Activated B cell treated with CpG ODN at 0.5 μM for 24 hours (primary cell): ENCODE results near the gene TRIAP1. TPM values are rescaled to one million over a fixed set of nuclear protein-coding genes. Genes with fewer than 3 reads are reported as not detected.

ENCODE experiments used
- ATAC-seq: fragments of 200-7000 bp; cut with Tn5 transposase; one replicate; pipeline ENCODE4 v1.10.0; 2021; ENCODE audit warnings: low read depth, mild to moderate bottlenecking, moderate library complexity
- CTCF ChIA-PET: fragments of 350-600 bp; sonication (Branson Sonifier 250); formaldehyde crosslinking; loops from one replicate; lab custom pipeline; 2021; ENCODE audit warnings: antibody characterized with exemption; lab: Charles Lee
- POLR2A ChIA-PET: fragments of 350-600 bp; sonication (Branson Sonifier 250); formaldehyde crosslinking; loops from one replicate; lab custom pipeline; 2021; ENCODE audit warnings: antibody characterized with exemption; lab: Charles Lee
- DNase-seq: peaks from one replicate; pipeline ENCODE4 v3.0.0; 2022
- H3K27ac Mint-ChIP-seq: one replicate; pipeline ENCODE4 v1.8.0; 2020; ENCODE audit warnings: mixed read lengths
- H3K27me3 Mint-ChIP-seq: one replicate; pipeline ENCODE4 v1.8.0; 2021; ENCODE audit warnings: mixed read lengths
- H3K36me3 Mint-ChIP-seq: one replicate; pipeline ENCODE4 v1.8.0; 2021; ENCODE audit warnings: low read depth, mixed read lengths
- H3K4me1 Mint-ChIP-seq: one replicate; pipeline ENCODE4 v1.8.0; 2021; ENCODE audit warnings: mixed read lengths
- H3K4me3 Mint-ChIP-seq: one replicate; pipeline ENCODE4 v1.8.0; 2020; ENCODE audit warnings: mild to moderate bottlenecking, mixed read lengths
- H3K9me3 Mint-ChIP-seq: one replicate; pipeline ENCODE4 v1.8.0; 2020; ENCODE audit warnings: mixed read lengths
- intact Hi-C: fragments of 100-400 bp; cut with micrococcal nuclease; formaldehyde crosslinking; loops from one replicate; pipeline ENCODE4 v1.15.1; 2024
- total RNA-seq: library from RNA; stranded (reverse); gene quantifications from 2 replicates; pipeline ENCODE4 v1.2.3, GENCODE V29; 2022
- TF ChIP-seq, protein P1 (sequence below): fragments of 200-600 bp; IDR thresholded peaks from one replicate; pipeline ENCODE4 v1.8.0; 2022; ENCODE audit warnings: antibody characterized with exemption, mild to moderate bottlenecking

The TRIAP1 gene
- 18.2 and 18.6 TPM in 2 replicates for total RNA-seq

DNA sequence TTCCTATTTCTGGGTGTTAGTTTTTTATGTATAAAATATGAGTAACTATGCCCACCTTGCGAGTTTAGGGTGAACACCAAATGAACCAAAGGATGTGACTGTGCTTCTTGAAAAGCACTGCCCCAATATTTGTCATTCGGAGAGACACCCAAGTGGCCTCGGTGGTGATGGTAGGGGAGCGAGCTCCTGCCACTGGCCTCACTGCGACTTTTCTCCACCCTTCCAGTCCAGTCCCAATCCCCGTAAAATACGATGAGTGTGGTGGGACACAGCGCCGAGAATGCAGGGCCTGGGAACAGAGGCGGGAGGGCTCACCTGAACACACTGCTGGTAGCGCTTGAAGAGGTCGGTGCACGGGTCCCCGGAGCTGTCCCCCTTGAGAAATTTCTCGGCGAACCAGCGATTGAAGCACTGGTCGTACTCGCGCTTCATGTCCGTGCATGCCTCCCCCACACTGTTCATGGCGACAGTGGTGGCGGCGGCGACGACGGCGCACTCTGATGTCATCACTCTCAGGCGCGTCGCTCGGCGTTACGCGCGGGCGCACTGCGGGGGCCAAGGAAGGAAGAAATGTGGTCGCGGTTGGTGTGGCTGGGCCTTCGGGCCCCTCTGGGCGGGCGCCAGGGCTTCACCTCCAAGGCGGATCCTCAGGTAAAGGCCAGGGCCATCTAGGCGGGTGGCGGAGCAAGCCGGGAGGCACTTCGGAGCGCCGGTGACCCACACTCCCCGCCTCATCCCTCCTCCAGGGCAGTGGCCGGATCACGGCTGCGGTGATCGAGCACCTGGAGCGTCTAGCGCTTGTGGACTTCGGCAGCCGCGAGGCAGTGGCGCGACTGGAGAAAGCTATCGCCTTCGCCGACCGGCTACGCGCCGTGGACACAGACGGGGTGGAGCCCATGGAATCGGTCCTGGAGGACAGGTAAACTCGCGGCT, at the start of gene TRIAP1, which contains the start of gene GATC:
TSS of gene TRIAP1 (minus strand) at position 474 of the 933 bp plus-strand sequence. CDS start at position 462, 12 bp downstream.
TSS of gene GATC (plus strand) at position 534 of the 933 bp plus-strand sequence. CDS start at position 571, 37 bp downstream.
- TF ChIP-seq, protein P1, sequence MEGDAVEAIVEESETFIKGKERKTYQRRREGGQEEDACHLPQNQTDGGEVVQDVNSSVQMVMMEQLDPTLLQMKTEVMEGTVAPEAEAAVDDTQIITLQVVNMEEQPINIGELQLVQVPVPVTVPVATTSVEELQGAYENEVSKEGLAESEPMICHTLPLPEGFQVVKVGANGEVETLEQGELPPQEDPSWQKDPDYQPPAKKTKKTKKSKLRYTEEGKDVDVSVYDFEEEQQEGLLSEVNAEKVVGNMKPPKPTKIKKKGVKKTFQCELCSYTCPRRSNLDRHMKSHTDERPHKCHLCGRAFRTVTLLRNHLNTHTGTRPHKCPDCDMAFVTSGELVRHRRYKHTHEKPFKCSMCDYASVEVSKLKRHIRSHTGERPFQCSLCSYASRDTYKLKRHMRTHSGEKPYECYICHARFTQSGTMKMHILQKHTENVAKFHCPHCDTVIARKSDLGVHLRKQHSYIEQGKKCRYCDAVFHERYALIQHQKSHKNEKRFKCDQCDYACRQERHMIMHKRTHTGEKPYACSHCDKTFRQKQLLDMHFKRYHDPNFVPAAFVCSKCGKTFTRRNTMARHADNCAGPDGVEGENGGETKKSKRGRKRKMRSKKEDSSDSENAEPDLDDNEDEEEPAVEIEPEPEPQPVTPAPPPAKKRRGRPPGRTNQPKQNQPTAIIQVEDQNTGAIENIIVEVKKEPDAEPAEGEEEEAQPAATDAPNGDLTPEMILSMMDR: no peak
- ChIA-PET CTCF (no interaction called here), POLR2A (interaction anchor here (0.8 to 2.5 kb wide), 7 partner anchors 9 to 181 kb away, joined by 3 to 5 read pairs (median 4); partner anchors contain the start of genes COQ5, COX6A1, PXN and RNU4-1)
- peak; percentile 95 for ATAC-seq
- Mint-ChIP-seq H3K4me3 (peak within 1 kb of the TSS; percentile 96), H3K27ac (peak within 1 kb of the TSS; percentile 95), H3K4me1 (peaks cover 31% of the 10 kb centered on the region), H3K36me3 (peaks cover 50% of the 10 kb centered on the region), H3K27me3 (no peaks in the 10 kb centered on the region), H3K9me3 (no peaks in the 10 kb centered on the region)
- intact Hi-C loops: loop anchor here (1.0 to 2.0 kb wide), 4 partner anchors 8 to 570 kb away; partner anchors contain the start of genes C12orf43, COX6A1, DYNLL1 and SRSF9
- DNase-seq: peak; percentile 92

DNA sequence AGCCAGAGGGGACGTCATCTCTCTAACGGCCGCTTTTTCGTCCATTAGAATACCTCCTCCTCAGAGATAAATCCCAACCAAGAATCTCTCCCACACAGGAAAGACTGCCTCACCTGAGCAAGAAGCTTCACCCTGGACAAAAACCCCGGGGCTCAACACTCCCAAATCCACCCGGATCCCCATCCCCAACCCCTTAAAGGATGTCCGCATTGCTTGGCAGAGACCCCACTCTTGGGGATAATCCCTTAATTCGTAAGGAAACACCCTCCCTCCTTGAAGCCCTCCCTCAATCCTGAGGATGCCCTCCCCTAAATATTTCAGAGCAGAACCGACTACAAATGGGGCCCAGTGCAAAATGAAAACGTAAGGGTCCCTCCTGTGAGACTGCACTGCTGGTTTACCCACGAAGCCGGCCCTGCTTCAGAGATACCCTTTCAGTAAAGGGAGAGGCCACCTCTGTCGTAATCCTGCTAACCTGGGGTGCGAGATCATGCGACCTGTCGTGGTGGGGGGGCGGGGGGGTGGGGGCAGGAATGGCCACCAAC, 49.1 kb upstream of the TRIAP1 start:
- no peak for DNase-seq
- no peak for ATAC-seq
- POLR2A ChIA-PET: interaction anchor here (0.5 to 3.3 kb wide), 12 partner anchors 17 to 1187 kb away, joined by 3 to 54 read pairs (median 5); partner anchors contain the start of genes COQ5, RNU4-1, RNU4-2 and RPLP0

DNA sequence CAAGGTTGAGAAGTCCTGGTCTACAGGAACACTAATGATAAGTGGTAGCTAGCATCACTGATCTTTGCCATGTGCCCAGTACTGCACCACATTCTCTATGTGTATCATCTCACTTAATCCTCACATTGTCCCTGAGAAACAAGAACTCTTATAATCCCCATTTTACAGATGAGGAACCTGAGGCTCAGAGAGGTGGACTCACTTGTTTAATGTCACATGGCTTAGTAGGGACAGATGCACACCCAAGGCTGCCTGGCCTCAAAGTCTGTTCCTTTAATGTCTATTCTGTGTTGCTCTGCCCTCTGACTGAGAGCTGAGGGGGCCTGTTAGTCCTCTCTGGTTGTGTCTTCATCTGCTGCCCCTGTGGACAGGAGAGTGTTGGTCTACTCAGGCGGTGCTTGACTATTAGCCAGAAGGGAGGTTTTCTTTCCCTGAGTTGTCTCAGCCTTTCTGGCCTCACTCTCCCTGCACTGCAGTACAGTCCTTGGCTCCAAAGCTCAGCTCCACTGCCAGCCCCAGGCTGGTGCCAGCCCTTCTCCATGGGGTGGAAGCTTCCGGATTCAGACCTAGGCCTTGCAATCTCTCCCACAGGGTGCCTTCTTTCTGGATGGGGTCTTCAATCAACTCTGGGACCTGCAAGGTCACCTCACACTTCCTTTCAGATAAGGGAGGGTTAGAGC, 44.8 kb upstream of the TRIAP1 start:
- intact Hi-C loops: no loop called here
- Mint-ChIP-seq H3K4me1 (peaks cover 10% of the 10 kb centered on the region), H3K27ac (no peak overlapping the region), H3K4me3 (no peak overlapping the region), H3K27me3 (no peaks in the 10 kb centered on the region), H3K9me3 (no peaks in the 10 kb centered on the region), H3K36me3 (peaks cover 8% of the 10 kb centered on the region)
- TF ChIP-seq, protein P1: no peak
- CTCF ChIA-PET: no interaction called here
- ATAC-seq (no peak), DNase-seq (no peak)
- POLR2A ChIA-PET: interaction anchor here (0.9 kb wide), 1 partner anchor 290 kb away, joined by 3 read pairs; the partner anchor contains the start of gene RPLP0

More for the DNA sequence above, 49.1 kb upstream of the TRIAP1 start:
- peaks cover 43% of the 10 kb centered on the region for H3K36me3 Mint-ChIP-seq
- H3K4me1 Mint-ChIP-seq: peaks cover 29% of the 10 kb centered on the region
- no peaks in the 10 kb centered on the region for H3K9me3 Mint-ChIP-seq
- H3K27ac Mint-ChIP-seq: peak overlapping the region; percentile 91
- CTCF ChIA-PET: interaction anchor here (0.6 to 3.2 kb wide), 3 partner anchors 26 to 57 kb away, joined by 3 to 16 read pairs (median 7); partner anchors contain the start of genes COX6A1 and SRSF9
- TF ChIP-seq, protein P1: no peak
- no peaks in the 10 kb centered on the region for H3K27me3 Mint-ChIP-seq
- intact Hi-C loops: loop anchor here (1.0 kb wide), 1 partner anchor 26 kb away; the partner anchor contains the start of gene SRSF9
- H3K4me3 Mint-ChIP-seq: peak overlapping the region; percentile 96

DNA sequence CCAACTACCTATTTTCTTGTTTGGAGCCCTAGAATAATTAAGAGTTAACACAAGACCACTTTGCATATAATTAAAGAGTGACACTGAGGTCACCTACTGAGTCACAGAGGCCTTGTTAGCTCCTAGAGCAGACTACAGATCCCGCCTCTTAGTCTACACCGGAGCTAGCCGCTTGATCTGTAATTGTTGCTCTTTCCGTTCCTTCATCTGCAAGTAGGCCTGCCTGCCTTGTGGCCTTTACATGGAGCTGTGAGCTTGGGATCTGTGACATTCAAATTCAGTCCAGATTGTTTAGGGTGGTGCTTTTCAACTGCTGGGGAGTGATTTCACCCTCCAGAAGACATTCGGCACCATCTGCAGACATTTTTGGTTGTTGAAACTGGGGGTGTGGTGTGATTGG, 44.1 kb upstream of the TRIAP1 start:
- DNase-seq (no peak), ATAC-seq (no peak)
- Mint-ChIP-seq H3K4me3 (no peak overlapping the region), H3K36me3 (peaks cover 6% of the 10 kb centered on the region), H3K4me1 (peaks cover 6% of the 10 kb centered on the region), H3K27me3 (no peaks in the 10 kb centered on the region), H3K9me3 (no peaks in the 10 kb centered on the region), H3K27ac (no peak overlapping the region)
- intact Hi-C loops: no loop called here
- POLR2A ChIA-PET: interaction anchor here (0.9 kb wide), 1 partner anchor 289 kb away, joined by 3 read pairs; the partner anchor contains the start of gene RPLP0
- TF ChIP-seq, protein P1: no peak
- CTCF ChIA-PET: no interaction called here
